B cell (primary cell): Measurements from ENCODE around the gene ZEB2. TPM values are rescaled to one million over a fixed set of nuclear protein-coding genes. Genes with fewer than 3 reads are reported as not detected.

Experiments
- ATAC-seq: fragments of 200-7000 bp; cut with Tn5 transposase; one replicate; pipeline ENCODE4 v1.10.0; 2021; ENCODE audit warnings: low read depth, mild to moderate bottlenecking, moderate number of reproducible peaks, moderate library complexity
- CTCF ChIA-PET: fragments of 350-600 bp; sonication (Branson Sonifier 250); formaldehyde crosslinking; loops from one replicate; lab custom pipeline; 2021; ENCODE audit warnings: antibody characterized with exemption, inconsistent platforms; lab: Charles Lee
- POLR2A ChIA-PET: fragments of 350-600 bp; sonication (Branson Sonifier 250); formaldehyde crosslinking; loops from one replicate; lab custom pipeline; 2021; ENCODE audit warnings: antibody characterized with exemption; lab: Charles Lee
- DNase-seq: peaks from one replicate; pipeline ENCODE4 v3.0.0; 2013
- H2AFZ ChIP-seq: 2 replicates; pipeline ENCODE4 v1.6.1; 2012; ENCODE audit warnings: mild to moderate bottlenecking, low read depth, low read length; ENCODE audit not compliant: insufficient read depth, poor library complexity, severe bottlenecking
- H3K27ac ChIP-seq, 2 donors: 1 replicate in 1 of 2; 2 replicates in 1 of 2; pipeline ENCODE4 v1.5.1; 2012 to 2013; ENCODE audit warnings: low read length in 2 of 2, mild to moderate bottlenecking in 2 of 2, moderate library complexity in 1 of 2
- H3K27me3 ChIP-seq, 4 experiments: fragments of 200-600 bp in 1 of 4; sonication (generic) in 1 of 4; replicated peaks in 1 of 4; 1 replicate in 2 of 4; 2 replicates in 2 of 4; pipeline versions ENCODE4 v1.6.1 to v1.7.0; 2013 to 2016; ENCODE audit warnings: low read length in 3 of 4, mild to moderate bottlenecking in 2 of 4, mixed read lengths in 1 of 4, moderate library complexity in 1 of 4; ENCODE audit not compliant: insufficient read depth in 4 of 4, control insufficient read depth in 3 of 4; ENCODE audit errors: control extremely low read depth in 1 of 4
- H3K36me3 ChIP-seq, 2 experiments: replicated peaks in 1 of 2; 1 replicate in 1 of 2; 2 replicates in 1 of 2; pipeline versions ENCODE4 v1.6.1 to v1.7.1; 2013; ENCODE audit warnings: low read length in 1 of 2; ENCODE audit not compliant: insufficient read depth in 2 of 2, control insufficient read depth in 1 of 2; ENCODE audit errors: control extremely low read depth in 1 of 2, extremely low read depth in 1 of 2
- H3K4me1 ChIP-seq, 2 donors: fragments of 200-600 bp in 1 of 2; sonication (generic) in 1 of 2; 1 replicate in 1 of 2; 2 replicates in 1 of 2; pipeline versions ENCODE4 v1.5.1 to v1.6.1; 2013 to 2017; ENCODE audit warnings: low read length in 2 of 2; ENCODE audit not compliant: control insufficient read depth in 2 of 2, insufficient read depth in 2 of 2
- H3K4me2 ChIP-seq: replicated peaks from 2 replicates; pipeline ENCODE3; 2012; ENCODE audit warnings: mild to moderate bottlenecking, low read depth, low read length; ENCODE audit not compliant: poor library complexity, severe bottlenecking
- H3K4me3 ChIP-seq, 5 experiments: fragments of 200-600 bp in 1 of 5; sonication (generic) in 1 of 5; 1 replicate in 3 of 5; 2 replicates in 2 of 5; pipeline versions ENCODE4 v1.5.1 to v1.7.0; 2011 to 2016; ENCODE audit warnings: low read length in 4 of 5, mild to moderate bottlenecking in 4 of 5, low read depth in 2 of 5, control low read depth in 1 of 5, moderate library complexity in 1 of 5; ENCODE audit not compliant: insufficient read depth in 1 of 5; ENCODE audit errors: control extremely low read depth in 1 of 5, extremely low read depth in 1 of 5
- H3K79me2 ChIP-seq: fragments of 200-600 bp; sonication (generic); one replicate; pipeline ENCODE4 v1.6.0; 2016; ENCODE audit warnings: low read length; ENCODE audit not compliant: control insufficient read depth, insufficient read depth
- H3K9ac ChIP-seq: fragments of 200-600 bp; sonication (generic); 2 replicates; pipeline ENCODE4 v1.6.1; 2017; ENCODE audit warnings: mild to moderate bottlenecking, low read length, moderate library complexity
- H3K9me3 ChIP-seq, 3 donors: one replicate each; pipeline versions ENCODE4 v1.6.1 to v1.7.1; 2013; ENCODE audit warnings: low read length in 2 of 3; ENCODE audit not compliant: control insufficient read depth in 2 of 3, insufficient read depth in 1 of 3; ENCODE audit errors: control extremely low read depth in 1 of 3
- H4K20me1 ChIP-seq: 2 replicates; pipeline ENCODE4 v1.6.0; 2012; ENCODE audit warnings: mild to moderate bottlenecking, low read length; ENCODE audit not compliant: insufficient read depth, control insufficient read depth, poor library complexity, severe bottlenecking
- H3K27ac Mint-ChIP-seq: one replicate; pipeline ENCODE4 v1.8.0; 2021; ENCODE audit warnings: mixed read lengths
- H3K27me3 Mint-ChIP-seq: one replicate; pipeline ENCODE4 v1.8.0; 2021; ENCODE audit warnings: mixed read lengths
- H3K4me1 Mint-ChIP-seq: one replicate; pipeline ENCODE4 v1.8.0; 2021; ENCODE audit warnings: mixed read lengths
- H3K4me3 Mint-ChIP-seq: one replicate; pipeline ENCODE4 v1.8.0; 2021; ENCODE audit warnings: mixed read lengths
- H3K9me3 Mint-ChIP-seq: one replicate; pipeline ENCODE4 v1.8.0; 2022; ENCODE audit warnings: mixed read lengths; ENCODE audit not compliant: insufficient read depth
- EZH2 ChIP-seq: IDR thresholded peaks from 2 replicates; pipeline ENCODE4 v1.6.1; 2012; ENCODE audit warnings: borderline replicate concordance, low read depth, mild to moderate bottlenecking, moderate library complexity, low read length; ENCODE audit not compliant: insufficient read depth, poor library complexity, severe bottlenecking
- WGBS: methylation state at CpG from one replicate; pipeline ENCODE4 v1.1.5; 2013; ENCODE audit warnings: missing lambda C conversion rate; ENCODE audit not compliant: insufficient coverage; 5-methylcytosine and 5-hydroxymethylcytosine counted together
- intact Hi-C: fragments of 100-400 bp; cut with micrococcal nuclease; formaldehyde crosslinking; loops from one replicate; pipeline ENCODE4 v1.10.0; 2022
- polyA plus RNA-seq: library from polyadenylated mRNA; depleted of rRNA; stranded (reverse); fragments of >200 nt; gene quantifications from 2 replicates; pipeline ENCODE4 v1.2.3, GENCODE V29; 2012
- total RNA-seq, 2 donors: library from RNA; stranded (reverse); fragments of 120-200 nt in 1 of 2; gene quantifications; 1 replicate in 1 of 2; 2 replicates in 1 of 2; pipeline versions ENCODE4 v1.2.3 to v1.2.4, GENCODE V29; 2013 to 2022
- TF ChIP-seq, protein P1 (sequence below): fragments of 200-600 bp; IDR thresholded peaks from one replicate; pipeline ENCODE4 v1.8.0; 2022; ENCODE audit warnings: antibody characterized with exemption, mild to moderate bottlenecking

ZEB2 gene
- total and polyA plus RNA-seq, 2 donors (not counting 1 experiment from before 2014, with no cell fraction given), result 56.3 to 217 TPM

DNA sequence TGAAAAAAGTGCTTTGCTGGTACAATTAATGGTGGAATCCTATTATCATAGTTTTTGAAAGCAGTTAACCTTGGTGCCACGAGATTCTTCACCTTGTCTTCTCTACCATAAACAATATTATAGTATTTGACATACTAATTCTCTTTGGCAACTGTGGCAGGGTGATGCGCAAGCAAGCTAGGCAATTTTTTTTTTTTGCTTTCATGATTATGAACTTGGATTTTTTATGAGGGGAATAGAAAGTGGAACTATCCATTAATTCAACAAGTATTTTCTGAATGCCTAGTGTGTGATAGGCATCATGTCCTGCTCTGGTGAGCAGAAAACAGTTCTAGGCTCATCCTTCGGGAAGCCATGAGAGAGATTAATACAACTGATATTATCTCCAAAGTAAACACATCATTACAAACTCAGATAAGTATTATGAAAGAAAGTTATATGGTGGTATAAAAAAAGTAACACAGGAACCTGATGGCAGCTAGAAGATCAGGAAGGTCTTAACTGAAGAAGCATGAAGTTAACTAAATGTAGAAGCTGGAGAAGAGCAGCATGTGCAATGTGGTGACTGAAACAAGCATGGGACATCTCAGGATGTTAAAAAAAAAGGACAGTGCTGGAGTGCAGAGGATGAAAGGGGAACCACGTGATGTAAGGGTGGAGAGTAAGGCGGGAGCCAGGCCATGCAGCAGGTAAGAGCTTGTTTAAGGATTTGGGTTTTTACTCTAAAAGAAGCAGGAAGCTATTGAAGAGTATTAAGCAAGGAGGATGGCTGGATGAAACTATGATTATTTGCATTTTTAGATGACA, 113.7 kb downstream of the ZEB2 start:
- H3K27ac Mint-ChIP-seq, result peak overlapping the region; percentile 28
- peaks cover 0 to 10% of the 10 kb centered on the region in 2 donors for H3K4me1 ChIP-seq
- H3K9me3 ChIP-seq, result no peaks in the 10 kb centered on the region
- H3K4me2 ChIP-seq, result no peak overlapping the region
- CTCF ChIA-PET, result interaction anchor here (1.3 kb wide), 1 partner anchor 1347 kb away, joined by 3 read pairs; no protein-coding TSS in a partner anchor
- H3K27me3 Mint-ChIP-seq, result no peaks in the 10 kb centered on the region
- H3K9ac ChIP-seq, result no peak overlapping the region
- 82% methylated on average over 2 of the region's 5 CpGs for WGBS
- H3K79me2 ChIP-seq, result peaks cover 13% of the 10 kb centered on the region
- H3K36me3 ChIP-seq, result peaks cover 3 to 61% of the 10 kb centered on the region in 2 experiments
- ATAC-seq (no peak), DNase-seq (no peak)
- TF ChIP-seq EZH2, result no peak
- TF ChIP-seq, protein P1, sequence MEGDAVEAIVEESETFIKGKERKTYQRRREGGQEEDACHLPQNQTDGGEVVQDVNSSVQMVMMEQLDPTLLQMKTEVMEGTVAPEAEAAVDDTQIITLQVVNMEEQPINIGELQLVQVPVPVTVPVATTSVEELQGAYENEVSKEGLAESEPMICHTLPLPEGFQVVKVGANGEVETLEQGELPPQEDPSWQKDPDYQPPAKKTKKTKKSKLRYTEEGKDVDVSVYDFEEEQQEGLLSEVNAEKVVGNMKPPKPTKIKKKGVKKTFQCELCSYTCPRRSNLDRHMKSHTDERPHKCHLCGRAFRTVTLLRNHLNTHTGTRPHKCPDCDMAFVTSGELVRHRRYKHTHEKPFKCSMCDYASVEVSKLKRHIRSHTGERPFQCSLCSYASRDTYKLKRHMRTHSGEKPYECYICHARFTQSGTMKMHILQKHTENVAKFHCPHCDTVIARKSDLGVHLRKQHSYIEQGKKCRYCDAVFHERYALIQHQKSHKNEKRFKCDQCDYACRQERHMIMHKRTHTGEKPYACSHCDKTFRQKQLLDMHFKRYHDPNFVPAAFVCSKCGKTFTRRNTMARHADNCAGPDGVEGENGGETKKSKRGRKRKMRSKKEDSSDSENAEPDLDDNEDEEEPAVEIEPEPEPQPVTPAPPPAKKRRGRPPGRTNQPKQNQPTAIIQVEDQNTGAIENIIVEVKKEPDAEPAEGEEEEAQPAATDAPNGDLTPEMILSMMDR, result no peak
- H4K20me1 ChIP-seq, result peaks cover 5% of the 10 kb centered on the region
- peak overlapping the region in 1 of 2 donors; percentile 24 for H3K27ac ChIP-seq
- no peaks in the 10 kb centered on the region for H3K27me3 ChIP-seq
- H3K4me3 Mint-ChIP-seq, result no peak overlapping the region
- no peaks in the 10 kb centered on the region for H3K9me3 Mint-ChIP-seq
- POLR2A ChIA-PET, result no interaction called here
- H3K4me3 ChIP-seq, result no peak overlapping the region
- intact Hi-C loops, result no loop called here
- peaks cover 29% of the 10 kb centered on the region for H3K4me1 Mint-ChIP-seq
- no peak overlapping the region for H2AFZ ChIP-seq

DNA sequence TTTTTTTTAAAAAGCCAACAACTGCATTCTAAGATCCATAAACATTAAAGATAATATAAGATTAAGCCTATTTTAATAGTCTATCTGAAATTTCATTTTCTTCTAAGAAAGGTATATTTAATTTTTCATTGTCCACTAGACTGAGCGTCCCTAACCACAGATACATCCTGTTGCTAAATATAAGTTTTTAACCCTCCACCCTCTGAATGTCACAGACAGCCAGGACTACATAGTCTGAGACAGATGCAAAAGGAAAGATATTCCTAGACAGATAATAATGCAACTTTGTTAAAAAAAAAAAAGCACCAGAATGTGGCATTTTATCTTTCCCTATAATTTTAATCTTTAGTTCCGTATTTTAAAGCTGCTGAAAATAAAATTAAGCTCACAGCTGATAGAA, 114.6 kb downstream of the ZEB2 start:
- TF ChIP-seq, protein P1, result no peak
- TF ChIP-seq EZH2, result no peak
- Histone ChIP-seq H3K36me3 (peaks cover 3 to 68% of the 10 kb centered on the region in 2 experiments), H3K9ac (no peak overlapping the region), H3K4me1 (peaks cover 0 to 10% of the 10 kb centered on the region in 2 donors), H2AFZ (no peak overlapping the region), H3K27ac (no peak overlapping the region), H4K20me1 (peaks cover 4% of the 10 kb centered on the region), H3K9me3 (no peaks in the 10 kb centered on the region), H3K27me3 (no peaks in the 10 kb centered on the region), H3K4me3 (no peak overlapping the region), H3K79me2 (peaks cover 15% of the 10 kb centered on the region), H3K4me2 (no peak overlapping the region)
- Mint-ChIP-seq H3K27ac (no peak overlapping the region), H3K9me3 (no peaks in the 10 kb centered on the region), H3K27me3 (no peaks in the 10 kb centered on the region), H3K4me3 (no peak overlapping the region), H3K4me1 (peaks cover 30% of the 10 kb centered on the region)
- no CpG with 5 or more reads among the region's 2 CpGs for WGBS
- ATAC-seq, result no peak
- intact Hi-C loops, result no loop called here
- ChIA-PET POLR2A (no interaction called here), CTCF (interaction anchor here (1.3 kb wide), 1 partner anchor 1347 kb away, joined by 3 read pairs; no protein-coding TSS in a partner anchor)
- DNase-seq, result no peak
